Measurements from ENCODE around the gene SAC3D1. TPM values are rescaled to one million over a fixed set of nuclear protein-coding genes. Genes with fewer than 3 reads are reported as not detected.

SAC3D1 gene
- total and polyA plus RNA-seq, 2 of the 8 experiments (the other 6 are each of a cell fraction or from before 2014, with no cell fraction given) = 19.4 to 25.8 TPM

DNA sequence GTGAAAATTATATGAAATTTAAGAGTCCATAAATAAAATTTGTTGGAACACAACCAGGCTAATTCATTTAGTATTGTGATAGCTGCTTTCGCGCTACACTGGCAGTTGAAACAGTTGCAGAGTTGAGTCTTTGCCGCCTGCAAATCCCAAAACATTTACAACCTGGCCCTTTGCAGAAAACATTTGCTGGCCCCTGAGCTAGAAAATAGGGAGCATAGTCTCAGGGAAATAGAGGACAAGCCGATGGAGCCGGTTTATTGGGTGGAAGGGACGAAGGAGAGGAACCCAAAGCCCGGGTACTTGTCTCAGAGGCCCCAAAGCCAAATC is 527 bp upstream of the SAC3D1 start:
- Histone ChIP-seq H4K91ac (replicated peaks; ENCODE audit: insufficient read length, low read length) (no peak overlapping the region), H3K79me1 (ENCODE audit: low read depth, low read length) (peaks cover 2% of the 10 kb centered on the region), H3K18ac (ENCODE audit: extremely low read depth, low read length) (no peak overlapping the region), H2AFZ (ENCODE audit: low read length) (0 out of 2 replicates have a peak overlapping the region, but pooled peaks have one; percentile 71), H3K56ac (replicated peaks; ENCODE audit: insufficient read length, low read depth, low read length) (no peak overlapping the region), H3K23ac (ENCODE audit: insufficient read length) (no peak overlapping the region), H3K27ac (ENCODE audit: low read depth, low read length) (peak overlapping the region; percentile 85; the same call in 1 of the 2 replicates), H2BK5ac (ENCODE audit: low read depth, low read length) (no peak overlapping the region; the same call in 1 of the 2 replicates), H3K27me3 (replicated peaks in 1 of 4; ENCODE audit: control insufficient read depth in 3 of 4, extremely low read depth in 1 of 4, insufficient read depth in 3 of 4, low read length in 3 of 4) (no peaks in the 10 kb centered on the region), H3K36me3 (ENCODE audit: control insufficient read depth in 2 of 4, insufficient read depth in 4 of 4, low read length in 3 of 4) (peaks cover under 1 to 12% (median 6%) of the 10 kb centered on the region in 4 experiments; a peak in 5 of 8 replicates), H3K9me3 (ENCODE audit: insufficient read depth in 2 of 2, low read depth in 1 of 2, low read length in 1 of 2) (no peaks in the 10 kb centered on the region), H2BK15ac (ENCODE audit: low read length) (no peak overlapping the region), H2AK5ac (ENCODE audit: low read depth, low read length) (no peak overlapping the region), H3K4ac (replicated peaks; ENCODE audit: insufficient read length, low read depth, low read length) (no peak overlapping the region), H3K4me1 (replicated peaks in 1 of 4; ENCODE audit: control insufficient read depth in 3 of 4, insufficient read depth in 4 of 4, low read length in 3 of 4) (no peaks in the 10 kb centered on the region; a peak in 2 of 7 replicates), H2BK20ac (ENCODE audit: low read length) (no peak overlapping the region), H4K8ac (ENCODE audit: extremely low read depth, insufficient read depth, low read length) (no peak overlapping the region), H3K9ac (replicated peaks in 1 of 4; ENCODE audit: extremely low read depth in 1 of 4, low read depth in 3 of 4, low read length in 3 of 4) (peak overlapping the region in 2 of 4 experiments; percentile 40 to 49; a peak in 3 of 7 replicates), H3K4me2 (ENCODE audit: insufficient read depth in 1 of 2, low read depth in 2 of 2, low read length in 2 of 2) (peak overlapping the region; percentile 63 to 90), H3K79me2 (ENCODE audit: control insufficient read depth in 1 of 2, insufficient read depth in 2 of 2, low read length in 2 of 2) (peaks cover 0 to 16% of the 10 kb centered on the region in 2 experiments; a peak in 2 of 4 replicates), H3K14ac (ENCODE audit: insufficient read length) (no peak overlapping the region), H3K4me3 (ENCODE audit: extremely low read depth in 1 of 4, insufficient read depth in 2 of 4, low read depth in 3 of 4, low read length in 4 of 4) (peak overlapping the region; percentile 48 to 93 (median 80)), H2BK12ac (ENCODE audit: low read depth, low read length) (no peak overlapping the region), H4K20me1 (replicated peaks in 1 of 2; ENCODE audit: control insufficient read depth in 1 of 2, insufficient read depth in 2 of 2, low read length in 2 of 2) (peaks cover 6 to 13% of the 10 kb centered on the region in 2 experiments), H2BK120ac (replicated peaks; ENCODE audit: low read depth, low read length) (no peak overlapping the region), H3K23me2 (ENCODE audit: low read depth, low read length) (no peaks in the 10 kb centered on the region; the same call in 1 of the 2 replicates), H4K5ac (ENCODE audit: insufficient read length, low read depth, low read length) (no peak overlapping the region)
- 27% methylated on average over 7 of the region's 7 CpGs; no CpG with 5 or more reads in 1 of the 2 experiments for WGBS, 2 experiments (ENCODE audit: extremely low coverage in 1 of 2, insufficient coverage in 1 of 2, insufficient read length in 1 of 2, insufficient replicate concordance in 2 of 2, low coverage in 1 of 2, low lambda C conversion rate in 2 of 2, missing lambda C conversion rate in 1 of 2)
- CTCF ChIA-PET (ENCODE audit: partially characterized antibody) = interaction anchor here (1.0 to 4.2 kb wide), 7 partner anchors 9 to 44 kb away, joined by 3 to 12 read pairs (median 3); partner anchors contain the start of genes ARL2 and CDCA5
- DNase-seq (ENCODE audit: low read depth in 1 of 2, low spot score in 2 of 2) = no peak
- no peak for TF ChIP-seq CBX5 (IDR thresholded peaks at IDR 0.05; ENCODE audit: low read depth, low read length)
- no peak for FAIRE-seq
- POLR2A ChIA-PET (ENCODE audit: partially characterized antibody) = interaction anchor here (1.0 to 3.5 kb wide), 18 partner anchors 8 to 230 kb away, joined by 3 to 10 read pairs (median 4); partner anchors contain the start of genes ARL2, CDCA5, MEN1 and SNX15
